ENCODE measurements around the gene SIGLEC14. TPM values are rescaled to one million over a fixed set of nuclear protein-coding genes. Genes with fewer than 3 reads are reported as not detected.

Gene SIGLEC14
- total and polyA plus RNA-seq, 2 experiments from 2014 or later = not detected

DNA sequence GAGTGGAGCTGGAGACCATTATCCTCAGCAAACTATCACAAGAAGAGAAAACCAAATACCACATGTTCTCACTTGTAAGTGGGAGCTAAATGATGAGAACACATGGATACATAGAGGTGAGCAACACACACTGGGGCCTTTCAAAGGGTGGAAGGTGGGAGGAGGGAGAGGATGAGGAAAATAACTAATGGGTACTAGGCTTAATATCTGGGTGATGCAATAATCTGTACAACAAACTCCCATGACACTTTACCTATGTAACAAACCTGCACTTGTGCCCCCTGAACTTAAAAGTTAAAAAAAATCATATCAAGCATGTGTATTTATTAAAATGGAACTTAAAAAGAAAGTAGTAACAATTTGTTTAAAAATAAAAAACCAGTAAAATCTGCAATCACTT lies 5.0 kb downstream of the SIGLEC14 start:
- TF ChIP-seq, protein P1, sequence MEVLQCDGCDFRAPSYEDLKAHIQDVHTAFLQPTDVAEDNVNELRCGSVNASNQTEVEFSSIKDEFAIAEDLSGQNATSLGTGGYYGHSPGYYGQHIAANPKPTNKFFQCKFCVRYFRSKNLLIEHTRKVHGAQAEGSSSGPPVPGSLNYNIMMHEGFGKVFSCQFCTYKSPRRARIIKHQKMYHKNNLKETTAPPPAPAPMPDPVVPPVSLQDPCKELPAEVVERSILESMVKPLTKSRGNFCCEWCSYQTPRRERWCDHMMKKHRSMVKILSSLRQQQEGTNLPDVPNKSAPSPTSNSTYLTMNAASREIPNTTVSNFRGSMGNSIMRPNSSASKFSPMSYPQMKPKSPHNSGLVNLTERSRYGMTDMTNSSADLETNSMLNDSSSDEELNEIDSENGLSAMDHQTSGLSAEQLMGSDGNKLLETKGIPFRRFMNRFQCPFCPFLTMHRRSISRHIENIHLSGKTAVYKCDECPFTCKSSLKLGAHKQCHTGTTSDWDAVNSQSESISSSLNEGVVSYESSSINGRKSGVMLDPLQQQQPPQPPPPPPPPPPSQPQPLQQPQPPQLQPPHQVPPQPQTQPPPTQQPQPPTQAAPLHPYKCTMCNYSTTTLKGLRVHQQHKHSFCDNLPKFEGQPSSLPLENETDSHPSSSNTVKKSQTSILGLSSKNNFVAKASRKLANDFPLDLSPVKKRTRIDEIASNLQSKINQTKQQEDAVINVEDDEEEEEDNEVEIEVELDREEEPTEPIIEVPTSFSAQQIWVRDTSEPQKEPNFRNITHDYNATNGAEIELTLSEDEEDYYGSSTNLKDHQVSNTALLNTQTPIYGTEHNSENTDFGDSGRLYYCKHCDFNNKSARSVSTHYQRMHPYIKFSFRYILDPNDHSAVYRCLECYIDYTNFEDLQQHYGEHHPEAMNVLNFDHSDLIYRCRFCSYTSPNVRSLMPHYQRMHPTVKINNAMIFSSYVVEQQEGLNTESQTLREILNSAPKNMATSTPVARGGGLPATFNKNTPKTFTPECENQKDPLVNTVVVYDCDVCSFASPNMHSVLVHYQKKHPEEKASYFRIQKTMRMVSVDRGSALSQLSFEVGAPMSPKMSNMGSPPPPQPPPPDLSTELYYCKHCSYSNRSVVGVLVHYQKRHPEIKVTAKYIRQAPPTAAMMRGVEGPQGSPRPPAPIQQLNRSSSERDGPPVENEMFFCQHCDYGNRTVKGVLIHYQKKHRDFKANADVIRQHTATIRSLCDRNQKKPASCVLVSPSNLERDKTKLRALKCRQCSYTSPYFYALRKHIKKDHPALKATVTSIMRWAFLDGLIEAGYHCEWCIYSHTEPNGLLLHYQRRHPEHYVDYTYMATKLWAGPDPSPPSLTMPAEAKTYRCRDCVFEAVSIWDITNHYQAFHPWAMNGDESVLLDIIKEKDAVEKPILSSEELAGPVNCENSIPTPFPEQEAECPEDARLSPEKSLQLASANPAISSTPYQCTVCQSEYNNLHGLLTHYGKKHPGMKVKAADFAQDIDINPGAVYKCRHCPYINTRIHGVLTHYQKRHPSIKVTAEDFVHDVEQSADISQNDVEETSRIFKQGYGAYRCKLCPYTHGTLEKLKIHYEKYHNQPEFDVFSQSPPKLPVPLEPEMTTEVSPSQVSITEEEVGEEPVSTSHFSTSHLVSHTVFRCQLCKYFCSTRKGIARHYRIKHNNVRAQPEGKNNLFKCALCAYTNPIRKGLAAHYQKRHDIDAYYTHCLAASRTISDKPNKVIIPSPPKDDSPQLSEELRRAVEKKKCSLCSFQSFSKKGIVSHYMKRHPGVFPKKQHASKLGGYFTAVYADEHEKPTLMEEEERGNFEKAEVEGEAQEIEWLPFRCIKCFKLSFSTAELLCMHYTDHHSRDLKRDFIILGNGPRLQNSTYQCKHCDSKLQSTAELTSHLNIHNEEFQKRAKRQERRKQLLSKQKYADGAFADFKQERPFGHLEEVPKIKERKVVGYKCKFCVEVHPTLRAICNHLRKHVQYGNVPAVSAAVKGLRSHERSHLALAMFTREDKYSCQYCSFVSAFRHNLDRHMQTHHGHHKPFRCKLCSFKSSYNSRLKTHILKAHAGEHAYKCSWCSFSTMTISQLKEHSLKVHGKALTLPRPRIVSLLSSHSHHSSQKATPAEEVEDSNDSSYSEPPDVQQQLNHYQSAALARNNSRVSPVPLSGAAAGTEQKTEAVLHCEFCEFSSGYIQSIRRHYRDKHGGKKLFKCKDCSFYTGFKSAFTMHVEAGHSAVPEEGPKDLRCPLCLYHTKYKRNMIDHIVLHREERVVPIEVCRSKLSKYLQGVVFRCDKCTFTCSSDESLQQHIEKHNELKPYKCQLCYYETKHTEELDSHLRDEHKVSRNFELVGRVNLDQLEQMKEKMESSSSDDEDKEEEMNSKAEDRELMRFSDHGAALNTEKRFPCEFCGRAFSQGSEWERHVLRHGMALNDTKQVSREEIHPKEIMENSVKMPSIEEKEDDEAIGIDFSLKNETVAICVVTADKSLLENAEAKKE (CRISPR knock-in tag; IDR thresholded peaks at IDR 0.05) = no peak
- TF ChIP-seq EZH2 (IDR thresholded peaks at IDR 0.05; ENCODE audit: low read depth, unreplicated experiment) (no peak), REST (IDR thresholded peaks at IDR 0.05; ENCODE audit: unreplicated experiment) (no peak), ZNF114 (CRISPR knock-in tag; IDR thresholded peaks at IDR 0.05) (no peak), STAT1 (IDR thresholded peaks at IDR 0.05; ENCODE audit: unreplicated experiment) (no peak), CREB1 (CRISPR knock-in tag; IDR thresholded peaks at IDR 0.05; ENCODE audit: low read depth) (no peak), JUNB (IDR thresholded peaks at IDR 0.05; ENCODE audit: unreplicated experiment) (no peak), NANOG (IDR thresholded peaks at IDR 0.05; ENCODE audit: borderline replicate concordance) (no peak), CTCF (conservative IDR thresholded peaks at IDR 0.05; ENCODE audit: low read depth in 2 of 2) (no peak)
- TF ChIP-seq, protein P2, sequence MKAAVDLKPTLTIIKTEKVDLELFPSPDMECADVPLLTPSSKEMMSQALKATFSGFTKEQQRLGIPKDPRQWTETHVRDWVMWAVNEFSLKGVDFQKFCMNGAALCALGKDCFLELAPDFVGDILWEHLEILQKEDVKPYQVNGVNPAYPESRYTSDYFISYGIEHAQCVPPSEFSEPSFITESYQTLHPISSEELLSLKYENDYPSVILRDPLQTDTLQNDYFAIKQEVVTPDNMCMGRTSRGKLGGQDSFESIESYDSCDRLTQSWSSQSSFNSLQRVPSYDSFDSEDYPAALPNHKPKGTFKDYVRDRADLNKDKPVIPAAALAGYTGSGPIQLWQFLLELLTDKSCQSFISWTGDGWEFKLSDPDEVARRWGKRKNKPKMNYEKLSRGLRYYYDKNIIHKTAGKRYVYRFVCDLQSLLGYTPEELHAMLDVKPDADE (IDR thresholded peaks at IDR 0.05) = no peak
- Histone ChIP-seq H3K4me1 (ENCODE audit: insufficient read depth) (no peaks in the 10 kb centered on the region), H2AFZ (no peak overlapping the region), H3K4me3 (no peak overlapping the region), H3K27ac (ENCODE audit: low read depth) (no peak overlapping the region), H4K20me1 (replicated peaks; ENCODE audit: insufficient read depth) (no peaks in the 10 kb centered on the region), H3K36me3 (ENCODE audit: insufficient read depth) (peaks cover 3% of the 10 kb centered on the region; the same call in 1 of the 2 replicates), H3K4me2 (no peak overlapping the region), H3K9me2 (ENCODE audit: insufficient read depth) (no peaks in the 10 kb centered on the region), H3K79me2 (replicated peaks; ENCODE audit: insufficient read depth) (no peaks in the 10 kb centered on the region), H3K27me3 (ENCODE audit: insufficient read depth) (no peaks in the 10 kb centered on the region), H3F3A (replicated peaks; ENCODE audit: low read depth) (no peaks in the 10 kb centered on the region)
- Mint-ChIP-seq H3K4me1 (no peaks in the 10 kb centered on the region), H3K4me3 (no peak overlapping the region), H3K27me3 (ENCODE audit: insufficient read depth, low read depth, poor library complexity) (peaks cover 9% of the 10 kb centered on the region), H3K36me3 (ENCODE audit: low read depth) (peaks cover 26% of the 10 kb centered on the region), H3K9me3 (peaks cover 88% of the 10 kb centered on the region), H3K27ac (no peak overlapping the region)
- ATAC-seq (no peak), DNase-seq (ENCODE audit: low spot score) (no peak)

All from GM23338 (cell line).